ENCODE measurements around the gene COL20A1. TPM values are rescaled to one million over a fixed set of nuclear protein-coding genes. Genes with fewer than 3 reads are reported as not detected.
"Not testable (repeated sequence)": the region's sequence is repeated elsewhere in the genome, so short reads cannot be mapped to it uniquely, and the experiment has no call there.

COL20A1 gene
- total RNA-seq, 3 donors from 2014 or later: not detected

GRCh38 chr20:63339154-63340094, 46.4 kb downstream of the COL20A1 start:
- peaks cover 31% of the 10 kb centered on the region for H3K27me3 Mint-ChIP-seq (ENCODE audit: low read depth)
- H3K4me3 Mint-ChIP-seq; ATAC-seq; DNase-seq; H3K36me3 Mint-ChIP-seq (ENCODE audit: insufficient read depth); H3K9me3 Mint-ChIP-seq; H3K4me1 Mint-ChIP-seq (ENCODE audit: low read depth): not testable (repeated sequence)

- not testable (repeated sequence) for H3K36me3 Mint-ChIP-seq (ENCODE audit: insufficient read depth); H3K4me1 Mint-ChIP-seq (ENCODE audit: low read depth); DNase-seq; H3K9me3 Mint-ChIP-seq; H3K4me3 Mint-ChIP-seq; ATAC-seq
- peaks cover 31% of the 10 kb centered on the region for H3K27me3 Mint-ChIP-seq (ENCODE audit: low read depth)
Measured at GRCh38 chr20:63340158-63340688, 47.2 kb downstream of the COL20A1 start.

GRCh38 chr20:63342561-63343459, 49.8 kb downstream of the COL20A1 start:
- DNase-seq: no peak
- no peaks in the 10 kb centered on the region for H3K36me3 Mint-ChIP-seq (ENCODE audit: insufficient read depth)
- peaks cover 3% of the 10 kb centered on the region for H3K9me3 Mint-ChIP-seq
- no peak for ATAC-seq
- H3K4me3 Mint-ChIP-seq: no peak overlapping the region
- peaks cover 15% of the 10 kb centered on the region for H3K27me3 Mint-ChIP-seq (ENCODE audit: low read depth)
- H3K4me1 Mint-ChIP-seq (ENCODE audit: low read depth): no peaks in the 10 kb centered on the region

DNA sequence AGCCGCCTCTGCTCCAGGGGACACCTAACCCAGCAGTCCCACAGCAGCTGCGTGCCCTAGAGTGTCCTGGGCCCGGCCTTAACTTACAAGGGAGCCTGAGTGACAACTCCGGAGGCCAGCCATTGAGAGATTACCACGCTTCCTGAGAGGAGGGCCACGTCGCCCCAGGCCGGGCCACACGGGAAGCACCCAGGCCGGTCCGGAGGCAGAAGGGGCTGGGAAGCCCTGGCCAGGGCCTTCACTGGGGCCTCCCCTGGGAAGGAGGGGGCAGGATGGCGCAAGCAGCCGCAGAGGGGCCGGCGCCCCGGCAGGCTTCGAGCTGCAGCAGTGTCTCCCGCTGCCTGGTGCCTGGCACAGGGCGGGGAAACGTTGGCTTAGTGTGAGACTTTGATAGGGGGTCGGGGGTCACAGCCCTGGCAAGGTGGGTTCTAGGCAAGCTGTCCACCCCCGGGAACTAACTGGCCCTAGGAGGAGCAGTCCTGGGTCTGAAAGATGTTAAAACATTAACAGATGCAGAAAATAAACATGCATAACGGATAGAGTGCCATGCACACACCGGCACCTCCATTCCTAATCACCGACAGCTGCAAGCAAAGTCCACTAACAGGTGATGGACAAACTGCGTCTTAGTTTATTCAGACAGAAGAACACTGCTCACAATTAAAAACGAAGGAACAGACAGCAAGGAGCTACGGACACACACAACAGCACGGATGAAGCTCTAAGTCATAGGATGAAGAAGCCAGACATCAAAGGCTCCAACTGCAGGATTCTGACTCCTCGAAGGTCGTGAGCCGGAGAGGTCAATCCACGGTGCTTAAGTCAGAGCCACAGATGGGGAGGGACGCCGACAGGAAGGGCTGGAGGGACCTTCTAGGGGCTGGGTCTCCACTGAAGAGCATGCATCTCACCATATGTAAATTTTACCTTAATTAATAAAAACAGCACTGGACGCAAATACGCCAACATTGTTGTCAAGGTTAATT, 50.8 kb downstream of the COL20A1 start:
- no peak for ATAC-seq
- H3K4me3 Mint-ChIP-seq: no peak overlapping the region
- H3K27me3 Mint-ChIP-seq (ENCODE audit: low read depth): peaks cover 11% of the 10 kb centered on the region
- no peaks in the 10 kb centered on the region for H3K4me1 Mint-ChIP-seq (ENCODE audit: low read depth)
- H3K9me3 Mint-ChIP-seq: peaks cover 3% of the 10 kb centered on the region
- DNase-seq: no peak
- no peaks in the 10 kb centered on the region for H3K36me3 Mint-ChIP-seq (ENCODE audit: insufficient read depth)

DNA sequence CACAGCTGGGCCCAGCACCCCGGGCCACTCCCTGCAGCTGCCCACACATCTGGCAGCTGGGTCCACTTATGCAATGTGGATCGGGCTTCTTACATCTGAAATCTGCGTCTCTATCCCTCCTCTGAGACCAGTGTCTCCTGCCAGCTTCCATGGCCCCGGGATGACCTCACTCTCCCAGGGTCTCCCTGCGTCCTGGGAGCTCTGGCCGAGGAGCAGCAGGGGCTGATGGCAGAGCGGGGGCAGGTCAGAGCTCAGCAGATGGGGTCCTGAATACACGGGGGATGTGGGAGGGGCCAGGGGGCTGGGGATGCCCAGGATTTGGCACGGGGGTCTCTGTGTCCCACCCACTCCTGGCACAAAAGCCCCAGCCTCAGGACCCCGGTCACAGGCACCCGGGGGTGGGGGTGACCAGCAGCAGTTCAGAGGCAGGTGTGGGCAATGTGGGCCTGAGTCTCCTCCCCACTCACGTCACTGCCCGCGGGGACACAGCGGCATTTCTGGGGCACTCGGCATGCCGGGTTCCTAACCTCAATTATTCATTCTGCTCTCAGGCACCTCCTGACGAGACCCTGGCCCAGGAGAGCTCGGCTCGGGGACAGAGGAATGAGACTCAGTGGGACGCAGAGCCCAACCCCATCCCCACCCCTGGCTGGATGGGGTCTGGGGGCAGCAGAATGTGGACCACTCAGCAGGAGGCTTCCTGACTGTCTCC, 51.8 kb downstream of the COL20A1 start:
- Mint-ChIP-seq H3K27me3 (ENCODE audit: low read depth) (peaks cover 11% of the 10 kb centered on the region), H3K36me3 (ENCODE audit: insufficient read depth) (no peaks in the 10 kb centered on the region), H3K9me3 (no peaks in the 10 kb centered on the region), H3K4me3 (no peak overlapping the region), H3K4me1 (ENCODE audit: low read depth) (no peaks in the 10 kb centered on the region)
- DNase-seq (no peak), ATAC-seq (no peak)

- DNase-seq (no peak), ATAC-seq (no peak)
- peaks cover 4% of the 10 kb centered on the region for H3K9me3 Mint-ChIP-seq
- no peak overlapping the region for H3K4me3 Mint-ChIP-seq
- H3K36me3 Mint-ChIP-seq (ENCODE audit: insufficient read depth): no peaks in the 10 kb centered on the region
- H3K27me3 Mint-ChIP-seq (ENCODE audit: low read depth): peaks cover 11% of the 10 kb centered on the region
- no peaks in the 10 kb centered on the region for H3K4me1 Mint-ChIP-seq (ENCODE audit: low read depth)
Measured at GRCh38 chr20:63345328-63346100, 52.5 kb downstream of the COL20A1 start.

DNA sequence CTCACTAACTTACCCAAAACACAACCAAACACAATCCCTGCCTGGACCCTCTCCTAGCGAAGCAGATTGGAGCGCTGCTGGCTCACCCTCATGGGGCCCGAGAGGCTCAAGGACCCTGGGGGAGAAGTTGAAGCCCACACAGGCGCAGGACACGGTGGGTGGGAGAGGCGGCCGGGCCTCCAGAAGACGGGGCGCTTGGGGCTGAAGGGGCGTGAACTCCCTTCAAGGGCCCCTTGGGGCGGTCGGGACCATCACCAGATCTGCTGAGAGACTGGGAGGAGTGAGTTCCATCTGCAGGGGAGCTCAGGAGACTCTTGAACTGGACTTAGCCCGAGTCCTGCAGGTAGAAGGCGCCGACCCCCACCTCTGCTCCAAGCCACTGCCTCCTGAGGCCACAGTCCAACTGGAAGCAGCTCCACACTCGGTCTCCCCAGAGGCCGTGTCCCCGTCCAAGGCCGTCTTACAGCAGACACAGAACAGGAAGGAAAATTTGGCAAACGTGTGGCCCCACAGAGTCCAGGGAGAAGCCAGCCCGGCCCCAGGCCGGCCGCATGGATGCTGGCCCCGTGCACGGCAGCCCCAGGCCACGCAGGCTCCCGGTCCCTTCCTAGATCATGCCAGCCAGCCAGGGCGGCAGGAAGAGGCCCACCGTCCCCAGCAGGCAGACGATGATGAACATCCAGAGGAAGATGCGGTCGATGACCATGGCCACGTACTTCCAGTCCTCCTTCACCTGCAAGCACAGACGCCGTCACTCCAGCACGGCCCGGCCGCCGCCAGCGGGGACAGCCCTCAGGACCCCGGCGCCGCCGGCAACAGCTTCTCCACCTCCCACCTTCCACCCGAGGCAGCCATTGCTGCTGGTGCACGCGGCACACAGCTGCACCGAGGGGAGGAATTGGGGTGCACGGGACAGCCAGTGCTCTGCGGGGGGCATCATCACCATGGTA, 53.4 kb downstream of the COL20A1 start:
- no peaks in the 10 kb centered on the region for H3K36me3 Mint-ChIP-seq (ENCODE audit: insufficient read depth)
- no peak overlapping the region for H3K4me3 Mint-ChIP-seq
- H3K9me3 Mint-ChIP-seq: peaks cover 4% of the 10 kb centered on the region
- H3K27me3 Mint-ChIP-seq (ENCODE audit: low read depth): peaks cover 11% of the 10 kb centered on the region
- no peak for DNase-seq
- no peaks in the 10 kb centered on the region for H3K4me1 Mint-ChIP-seq (ENCODE audit: low read depth)
- ATAC-seq: no peak

GRCh38 chr20:63347081-63347741, 54.2 kb downstream of the COL20A1 start:
- no peak for ATAC-seq
- Mint-ChIP-seq H3K9me3 (peaks cover 4% of the 10 kb centered on the region), H3K27me3 (ENCODE audit: low read depth) (peaks cover 9% of the 10 kb centered on the region), H3K4me3 (no peak overlapping the region), H3K4me1 (ENCODE audit: low read depth) (no peaks in the 10 kb centered on the region), H3K36me3 (ENCODE audit: insufficient read depth) (no peaks in the 10 kb centered on the region)
- no peak for DNase-seq

DNA sequence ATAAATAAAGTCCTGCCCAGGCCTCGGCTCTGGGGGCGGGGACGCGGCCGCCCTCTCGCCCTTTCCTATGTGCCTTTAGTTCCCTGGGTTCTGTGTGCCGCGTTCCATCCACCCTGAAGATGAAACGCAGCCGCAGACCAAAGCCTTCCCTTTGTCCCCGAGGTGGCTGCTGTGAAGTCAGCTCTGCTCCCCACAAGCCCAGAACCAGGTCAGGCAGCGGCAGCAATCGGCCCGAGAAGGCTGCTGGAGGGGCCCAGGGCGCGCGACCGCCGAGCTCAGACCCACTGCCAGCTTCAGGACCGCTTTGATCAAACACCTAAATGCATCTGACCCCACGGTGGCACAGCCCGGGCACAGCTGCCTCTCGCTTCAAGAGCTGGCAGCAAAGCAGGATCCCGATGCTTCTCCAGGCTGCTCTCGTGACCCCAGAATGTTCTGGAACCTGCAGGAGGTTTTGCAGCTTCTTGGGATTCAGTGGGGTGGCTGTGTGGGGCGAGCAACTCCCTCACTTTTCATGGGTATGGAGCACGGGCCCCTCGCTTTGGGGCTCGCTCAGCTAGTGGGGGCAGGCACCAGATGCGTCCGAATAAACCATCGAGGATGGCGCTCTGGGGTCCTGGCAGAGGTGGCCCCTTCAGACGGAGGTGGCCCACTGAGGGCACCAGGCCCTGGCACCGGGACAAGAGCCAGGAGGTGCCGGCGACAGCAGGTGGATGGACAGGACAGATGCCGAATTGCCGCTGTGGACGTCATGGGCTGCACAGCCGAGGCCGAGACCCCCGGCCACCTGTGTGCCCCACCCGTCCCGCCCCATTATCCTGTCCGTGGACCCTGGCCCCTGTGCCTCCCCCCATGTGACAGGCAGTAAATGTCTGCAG, 55.2 kb downstream of the COL20A1 start:
- ATAC-seq: no peak
- no peak for DNase-seq
- Mint-ChIP-seq H3K4me1 (ENCODE audit: low read depth) (no peaks in the 10 kb centered on the region), H3K9me3 (peaks cover 4% of the 10 kb centered on the region), H3K4me3 (no peak overlapping the region), H3K36me3 (ENCODE audit: insufficient read depth) (no peaks in the 10 kb centered on the region), H3K27me3 (ENCODE audit: low read depth) (peaks cover 6% of the 10 kb centered on the region)

GRCh38 chr20:63348828-63349515, 56.0 kb downstream of the COL20A1 start:
- no peak for DNase-seq
- Mint-ChIP-seq H3K9me3 (peaks cover 4% of the 10 kb centered on the region), H3K27me3 (ENCODE audit: low read depth) (peaks cover 2% of the 10 kb centered on the region), H3K36me3 (ENCODE audit: insufficient read depth) (no peaks in the 10 kb centered on the region), H3K4me3 (no peak overlapping the region), H3K4me1 (ENCODE audit: low read depth) (no peaks in the 10 kb centered on the region)
- ATAC-seq: no peak

All from activated T-cell treated with anti-CD3 and anti-CD28 coated beads, Interleukin-2, amount 50 U/mL, for 4 hours (primary cell).